PC-9 (cell line): Measurements from ENCODE around the gene MBIP. TPM values are rescaled to one million over a fixed set of nuclear protein-coding genes. Genes with fewer than 3 reads are reported as not detected.

Experiments used
- BruUV-seq: library from RNA; stranded (reverse); fragments of 400-500 nt; replicated peaks from 2 replicates; lab custom pipeline; 2021; lab: Mats Ljungman, UMichigan
- CTCF ChIA-PET: fragments of 300-600 bp; sonication (Branson Sonifier 250); formaldehyde crosslinking; loops from one replicate; lab custom pipeline; 2022; ENCODE audit warnings: antibody characterized with exemption; lab: Charles Lee
- POLR2A ChIA-PET: fragments of 300-600 bp; sonication (Branson Sonifier 250); formaldehyde crosslinking; loops from one replicate; lab custom pipeline; 2022; ENCODE audit warnings: antibody characterized with exemption; ENCODE audit not compliant: unreplicated experiment; lab: Charles Lee
- DNase-seq, 2 experiments: peaks; one replicate each; pipeline versions ENCODE4 v3.0.0 to v3.0.0-alpha.2; 2015 to 2022; ENCODE audit warnings: mixed read lengths in 1 of 2
- H2AFZ ChIP-seq: fragments of 200-600 bp; sonication (generic); 2 replicates; pipeline ENCODE4 v1.8.1; 2017; ENCODE audit warnings: antibody characterized with exemption
- H3F3A ChIP-seq: fragments of 200-600 bp; sonication (generic); 2 replicates; pipeline ENCODE4 v1.8.1; 2017; ENCODE audit warnings: antibody characterized with exemption, mild to moderate bottlenecking, low read depth; ENCODE audit not compliant: insufficient read depth
- H3K27ac ChIP-seq: fragments of 200-600 bp; sonication (generic); 2 replicates; pipeline ENCODE4 v1.6.1; 2016; ENCODE audit warnings: mixed run types
- H3K27me3 ChIP-seq: fragments of 200-600 bp; sonication (generic); 2 replicates; pipeline ENCODE4 v1.6.1; 2016; ENCODE audit warnings: low read depth, mixed run types; ENCODE audit not compliant: insufficient read depth
- H3K36me3 ChIP-seq: fragments of 200-600 bp; sonication (generic); 2 replicates; pipeline ENCODE4 v1.6.1; 2016; ENCODE audit warnings: low read depth, mixed run types
- H3K4me1 ChIP-seq: fragments of 200-600 bp; sonication (generic); replicated peaks from 2 replicates; pipeline ENCODE4 v1.6.1; 2016; ENCODE audit warnings: mixed run types; ENCODE audit not compliant: insufficient read depth
- H3K4me2 ChIP-seq: fragments of 200-600 bp; sonication (generic); 2 replicates; pipeline ENCODE4 v1.6.1; 2017; ENCODE audit warnings: mixed run types
- H3K4me3 ChIP-seq: fragments of 200-600 bp; sonication (generic); 2 replicates; pipeline ENCODE4 v1.6.1; 2016; ENCODE audit warnings: mixed run types
- H3K79me2 ChIP-seq: fragments of 200-600 bp; sonication (generic); 2 replicates; pipeline ENCODE4 v1.6.1; 2017; ENCODE audit warnings: low read depth, mixed run types
- H3K9me2 ChIP-seq: fragments of 200-600 bp; sonication (generic); 2 replicates; pipeline ENCODE4 v1.8.1; 2017; ENCODE audit warnings: mild to moderate bottlenecking; ENCODE audit not compliant: insufficient read depth
- H3K9me3 ChIP-seq: fragments of 200-600 bp; sonication (generic); 2 replicates; pipeline ENCODE4 v1.8.1; 2016; ENCODE audit warnings: low read depth; ENCODE audit not compliant: insufficient read depth
- H4K20me1 ChIP-seq: fragments of 200-600 bp; sonication (generic); 2 replicates; pipeline ENCODE4 v1.8.1; 2017; ENCODE audit not compliant: insufficient read depth
- EZH2 ChIP-seq: fragments of 200-600 bp; sonication (generic); IDR thresholded peaks from 2 replicates; pipeline ENCODE4 v1.8.0; 2017; ENCODE audit warnings: antibody characterized with exemption, low read depth
- intact Hi-C: fragments of 100-400 bp; cut with micrococcal nuclease; formaldehyde crosslinking; loops from one replicate; pipeline ENCODE4 v1.10.0; 2022; ENCODE audit not compliant: unreplicated experiment
- total RNA-seq: library from RNA; stranded (reverse); gene quantifications from 2 replicates; pipeline ENCODE4 v1.2.3, GENCODE V29; 2021
- TF ChIP-seq, protein P1 (sequence below): fragments of 200-600 bp; sonication (generic); conservative IDR thresholded peaks from 2 replicates; pipeline ENCODE4 v1.6.1; 2017; ENCODE audit warnings: mixed run types, antibody characterized with exemption, mild to moderate bottlenecking, moderate library complexity

The MBIP gene
- total RNA-seq, 1 experiment from 2014 or later = 15.2 TPM

DNA sequence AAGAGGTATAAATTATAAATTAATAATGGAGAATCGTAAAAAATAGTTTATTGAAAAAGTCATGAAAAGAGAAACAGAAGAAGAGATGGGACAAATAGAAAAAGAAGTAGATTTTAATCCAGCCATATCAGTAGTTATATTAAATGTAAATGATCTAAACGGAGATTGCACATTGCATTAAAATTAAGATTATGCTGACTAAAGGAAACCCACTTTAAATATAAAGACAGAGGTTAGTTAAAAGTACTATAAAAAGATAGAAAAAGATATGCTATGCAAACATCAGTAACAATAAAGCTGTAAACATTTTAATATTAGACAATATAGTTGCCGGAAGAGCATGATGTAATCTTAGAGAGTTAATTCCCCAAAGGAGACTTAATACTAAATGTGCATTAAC, 5.4 kb upstream of the MBIP start:
- POLR2A ChIA-PET = no interaction called here
- no peak overlapping the region for H3K4me2 ChIP-seq
- H3K79me2 ChIP-seq = no peaks in the 10 kb centered on the region
- no peaks in the 10 kb centered on the region for H3K9me2 ChIP-seq
- no peaks in the 10 kb centered on the region for H3K36me3 ChIP-seq
- DNase-seq = no peak
- intact Hi-C loops = no loop called here
- no peaks in the 10 kb centered on the region for H3K9me3 ChIP-seq
- no peaks in the 10 kb centered on the region; the same call in 1 of the 2 replicates for H3K4me1 ChIP-seq
- no peak overlapping the region for H3K27ac ChIP-seq
- H2AFZ ChIP-seq = no peak overlapping the region
- TF ChIP-seq EZH2 = no peak
- TF ChIP-seq, protein P1, sequence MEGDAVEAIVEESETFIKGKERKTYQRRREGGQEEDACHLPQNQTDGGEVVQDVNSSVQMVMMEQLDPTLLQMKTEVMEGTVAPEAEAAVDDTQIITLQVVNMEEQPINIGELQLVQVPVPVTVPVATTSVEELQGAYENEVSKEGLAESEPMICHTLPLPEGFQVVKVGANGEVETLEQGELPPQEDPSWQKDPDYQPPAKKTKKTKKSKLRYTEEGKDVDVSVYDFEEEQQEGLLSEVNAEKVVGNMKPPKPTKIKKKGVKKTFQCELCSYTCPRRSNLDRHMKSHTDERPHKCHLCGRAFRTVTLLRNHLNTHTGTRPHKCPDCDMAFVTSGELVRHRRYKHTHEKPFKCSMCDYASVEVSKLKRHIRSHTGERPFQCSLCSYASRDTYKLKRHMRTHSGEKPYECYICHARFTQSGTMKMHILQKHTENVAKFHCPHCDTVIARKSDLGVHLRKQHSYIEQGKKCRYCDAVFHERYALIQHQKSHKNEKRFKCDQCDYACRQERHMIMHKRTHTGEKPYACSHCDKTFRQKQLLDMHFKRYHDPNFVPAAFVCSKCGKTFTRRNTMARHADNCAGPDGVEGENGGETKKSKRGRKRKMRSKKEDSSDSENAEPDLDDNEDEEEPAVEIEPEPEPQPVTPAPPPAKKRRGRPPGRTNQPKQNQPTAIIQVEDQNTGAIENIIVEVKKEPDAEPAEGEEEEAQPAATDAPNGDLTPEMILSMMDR = no peak
- no peaks in the 10 kb centered on the region for H3F3A ChIP-seq
- no TSS peak for BruUV-seq
- H3K27me3 ChIP-seq = no peaks in the 10 kb centered on the region
- no peak overlapping the region for H3K4me3 ChIP-seq
- no peaks in the 10 kb centered on the region for H4K20me1 ChIP-seq
- CTCF ChIA-PET = no interaction called here

DNA sequence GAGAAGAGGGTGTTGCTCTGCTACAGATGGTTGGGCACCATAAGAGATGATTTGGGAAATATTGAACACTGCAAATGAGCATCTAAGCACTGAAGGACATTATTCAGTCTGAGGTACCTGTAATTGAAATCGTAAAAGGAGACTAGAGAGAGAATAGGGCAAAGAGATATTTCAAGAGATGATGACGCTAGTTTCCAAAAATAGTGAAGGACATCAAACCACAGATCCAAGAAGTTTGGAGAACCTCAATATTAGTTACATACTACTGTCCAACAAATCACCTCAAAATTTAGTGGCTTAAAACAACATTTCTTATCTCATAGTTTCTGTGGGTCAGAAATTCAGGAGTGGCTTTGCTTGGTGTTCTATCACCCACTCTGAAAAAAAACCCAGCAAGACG, 4.5 kb upstream of the MBIP start:
- no peak overlapping the region for H3K27ac ChIP-seq
- no peak for DNase-seq
- H3F3A ChIP-seq = no peaks in the 10 kb centered on the region
- no peak overlapping the region for H3K4me2 ChIP-seq
- no peaks in the 10 kb centered on the region; the same call in 1 of the 2 replicates for H3K4me1 ChIP-seq
- no peaks in the 10 kb centered on the region for H4K20me1 ChIP-seq
- no peak overlapping the region for H2AFZ ChIP-seq
- no peak overlapping the region for H3K4me3 ChIP-seq
- no peaks in the 10 kb centered on the region for H3K9me3 ChIP-seq
- BruUV-seq = no TSS peak
- H3K36me3 ChIP-seq = no peaks in the 10 kb centered on the region
- H3K9me2 ChIP-seq = no peaks in the 10 kb centered on the region
- no peak for TF ChIP-seq EZH2
- TF ChIP-seq, protein P1 = no peak
- no peaks in the 10 kb centered on the region for H3K27me3 ChIP-seq
- ChIA-PET POLR2A (no interaction called here), CTCF (no interaction called here)
- intact Hi-C loops = no loop called here
- H3K79me2 ChIP-seq = peaks cover 5% of the 10 kb centered on the region

DNA sequence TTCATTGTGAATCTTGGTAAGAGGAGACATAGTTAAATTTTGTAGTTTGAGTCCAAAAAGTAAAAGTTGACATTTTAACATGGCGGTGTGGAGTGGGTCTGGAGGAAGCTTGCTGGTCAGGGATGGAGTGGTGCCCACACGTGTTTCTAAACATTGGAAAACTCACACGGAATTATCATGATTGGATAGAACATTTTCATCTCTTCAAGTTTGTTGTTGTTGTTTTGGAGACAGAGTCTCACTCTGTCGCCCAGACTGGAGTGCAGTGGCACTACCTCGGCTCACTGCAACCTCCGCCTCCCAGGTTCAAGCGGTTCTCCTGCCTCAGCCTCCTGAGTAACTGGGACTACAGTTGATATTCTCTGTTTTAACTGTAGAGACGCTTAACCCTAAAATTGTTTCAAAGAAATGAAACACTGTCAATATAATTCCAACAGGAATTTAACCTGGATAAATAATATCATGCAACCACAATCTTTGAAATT, 502 bp upstream of the MBIP start:
- TF ChIP-seq, protein P1 = no peak
- POLR2A ChIA-PET = interaction anchor here (0.6 to 0.7 kb wide), 5 partner anchors 13 to 495 kb away, joined by 3 to 11 read pairs (median 5); partner anchors contain the start of gene BRMS1L
- BruUV-seq = TSS peak; percentile 92
- Histone ChIP-seq H3K9me3 (no peaks in the 10 kb centered on the region), H3K4me3 (peak overlapping the region; percentile 90), H3K4me2 (peak overlapping the region; percentile 84), H3K27me3 (no peaks in the 10 kb centered on the region), H2AFZ (peak overlapping the region; percentile 99), H4K20me1 (no peaks in the 10 kb centered on the region), H3K4me1 (peaks cover 24% of the 10 kb centered on the region), H3K79me2 (peaks cover 43% of the 10 kb centered on the region), H3K36me3 (no peaks in the 10 kb centered on the region), H3K27ac (no peak overlapping the region), H3K9me2 (no peaks in the 10 kb centered on the region), H3F3A (no peaks in the 10 kb centered on the region)
- intact Hi-C loops = no loop called here
- DNase-seq = no peak
- CTCF ChIA-PET = no interaction called here
